ENCODE data around the gene MAGI1.

MAGI1 gene

GRCh38 chr3:65401359-65402305 is 637.1 kb downstream of the MAGI1 start:
- in situ Hi-C loops (cut with MboI; ENCODE audit: low sequenced_read_pairs), result no loop called here

- in situ Hi-C loops (cut with MboI; ENCODE audit: low sequenced_read_pairs), result no loop called here
Measured at GRCh38 chr3:65400899-65401298, 637.8 kb downstream of the MAGI1 start.

- in situ Hi-C loops (cut with MboI; ENCODE audit: low sequenced_read_pairs), result no loop called here
Measured at GRCh38 chr3:65398953-65399352, 639.8 kb downstream of the MAGI1 start.

GRCh38 chr3:65396078-65396477 is 642.6 kb downstream of the MAGI1 start:
- in situ Hi-C loops (cut with MboI; ENCODE audit: low sequenced_read_pairs), result no loop called here

- in situ Hi-C loops (cut with MboI; ENCODE audit: low sequenced_read_pairs), result no loop called here
Measured at GRCh38 chr3:65391068-65391467, 647.6 kb downstream of the MAGI1 start.

DNA sequence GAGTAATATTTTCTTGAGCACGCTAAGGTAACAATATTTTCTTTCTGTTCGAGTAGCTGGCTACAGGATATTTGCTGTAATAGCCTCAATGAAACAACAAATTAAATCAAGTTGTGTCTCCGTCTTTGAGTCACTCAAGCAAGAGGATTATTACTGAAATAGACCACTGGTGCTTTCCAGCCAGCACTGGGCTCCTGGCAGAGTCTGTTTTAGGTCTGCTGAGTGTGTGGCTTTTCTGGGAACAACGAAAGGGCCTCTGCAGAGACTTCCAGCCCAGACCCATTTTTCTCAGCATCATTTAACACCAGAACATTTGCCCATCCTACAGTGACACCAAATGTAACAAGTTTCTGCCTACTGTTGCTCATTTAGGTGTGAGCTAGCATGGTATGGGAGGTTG is 652.9 kb downstream of the MAGI1 start:
- in situ Hi-C loops (cut with MboI; ENCODE audit: low sequenced_read_pairs), result no loop called here

DNA sequence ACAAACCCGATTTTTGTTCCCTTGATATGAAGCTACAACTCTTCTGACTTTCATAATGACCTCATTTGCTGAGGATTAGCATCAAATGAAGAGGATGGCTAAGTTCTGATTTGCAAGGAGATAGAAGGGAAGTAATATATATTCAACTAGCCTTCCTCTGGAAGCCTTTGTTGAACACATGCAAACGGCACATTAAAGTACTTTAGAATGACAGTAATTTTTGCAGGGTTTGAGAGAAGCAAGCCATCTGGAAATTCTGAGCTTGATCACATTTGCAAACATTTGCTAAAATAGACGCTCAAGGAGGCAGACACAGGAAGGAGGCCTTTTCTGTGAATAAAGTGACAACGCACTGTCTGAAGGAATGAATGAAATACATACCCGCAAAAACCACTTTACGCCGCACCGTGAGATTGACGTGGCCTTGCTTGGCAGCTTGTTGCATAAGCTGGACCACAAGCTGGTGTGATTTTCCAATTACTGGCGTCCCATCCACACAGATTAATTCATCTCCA is 657.2 kb downstream of the MAGI1 start:
- in situ Hi-C loops (cut with MboI; ENCODE audit: low sequenced_read_pairs), result no loop called here

DNA sequence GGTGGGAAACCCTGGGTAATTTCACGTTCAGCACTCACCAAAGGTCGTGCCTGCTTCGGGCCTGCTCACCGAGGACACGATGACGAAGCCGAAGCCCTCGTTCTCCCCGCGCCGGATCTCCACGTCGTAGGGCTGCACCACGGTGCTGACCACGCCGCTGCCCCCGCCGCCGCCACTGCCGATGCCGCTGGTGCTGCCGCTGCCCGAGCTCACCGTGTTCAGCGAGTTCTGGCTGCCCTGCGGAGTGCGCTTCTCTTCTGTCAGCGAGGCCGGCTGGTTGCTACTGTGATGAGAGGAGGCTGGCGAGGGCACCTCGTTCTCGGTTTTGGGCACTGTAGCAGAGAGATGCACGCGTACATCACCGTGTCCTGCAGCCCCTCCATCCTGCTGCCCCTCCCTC is 659.5 kb downstream of the MAGI1 start:
- in situ Hi-C loops (cut with MboI; ENCODE audit: low sequenced_read_pairs), result no loop called here

- in situ Hi-C loops (cut with MboI; ENCODE audit: low sequenced_read_pairs), result no loop called here
Measured at GRCh38 chr3:65377637-65378036, 661.1 kb downstream of the MAGI1 start.

DNA sequence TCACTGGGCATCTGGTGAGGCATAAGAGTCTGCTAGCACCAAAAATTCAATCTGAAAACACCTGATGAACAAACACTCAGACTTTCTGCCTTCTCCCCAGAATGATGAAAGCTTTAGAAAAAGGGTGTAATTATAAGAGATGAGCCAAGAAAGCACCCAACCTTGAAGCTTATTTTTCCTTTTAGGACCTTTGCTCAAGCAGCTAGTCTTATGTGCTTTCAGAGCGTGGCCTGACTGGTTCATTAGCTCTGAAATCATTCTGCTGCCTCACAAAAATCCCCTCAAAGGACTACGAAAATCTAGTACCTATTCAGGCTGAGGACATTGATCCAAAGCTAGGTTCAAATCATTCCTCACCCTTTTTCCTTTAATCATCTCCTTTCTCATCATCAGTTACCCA is 662.3 kb downstream of the MAGI1 start:
- in situ Hi-C loops (cut with MboI; ENCODE audit: low sequenced_read_pairs), result no loop called here

GRCh38 chr3:65371053-65371452 is 667.7 kb downstream of the MAGI1 start:
- in situ Hi-C loops (cut with MboI; ENCODE audit: low sequenced_read_pairs), result no loop called here

- in situ Hi-C loops (cut with MboI; ENCODE audit: low sequenced_read_pairs), result no loop called here
Measured at GRCh38 chr3:65368866-65369265, 669.9 kb downstream of the MAGI1 start.

DNA sequence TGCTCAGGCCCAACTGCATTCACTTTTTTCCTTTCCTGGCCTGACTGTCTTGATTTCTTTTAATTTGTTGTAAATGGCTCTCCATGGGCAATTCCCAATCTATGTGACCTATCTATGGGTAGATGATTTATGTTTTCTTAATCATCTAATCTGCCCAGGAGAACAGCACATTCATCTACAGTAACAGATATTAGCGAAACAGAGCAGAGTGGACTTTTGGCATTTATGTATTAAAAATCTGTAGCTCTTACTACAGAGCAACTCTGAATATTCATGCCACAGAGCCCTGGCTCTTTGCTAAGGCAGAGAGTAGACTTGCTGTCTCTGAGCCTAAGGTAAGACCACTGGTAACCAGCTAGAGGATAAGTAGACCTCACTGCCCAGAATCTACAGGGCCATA is 676.0 kb downstream of the MAGI1 start:
- in situ Hi-C loops (cut with MboI; ENCODE audit: low sequenced_read_pairs), result no loop called here

GRCh38 chr3:65361448-65361847 is 677.3 kb downstream of the MAGI1 start:
- in situ Hi-C loops (cut with MboI; ENCODE audit: low sequenced_read_pairs), result no loop called here

DNA sequence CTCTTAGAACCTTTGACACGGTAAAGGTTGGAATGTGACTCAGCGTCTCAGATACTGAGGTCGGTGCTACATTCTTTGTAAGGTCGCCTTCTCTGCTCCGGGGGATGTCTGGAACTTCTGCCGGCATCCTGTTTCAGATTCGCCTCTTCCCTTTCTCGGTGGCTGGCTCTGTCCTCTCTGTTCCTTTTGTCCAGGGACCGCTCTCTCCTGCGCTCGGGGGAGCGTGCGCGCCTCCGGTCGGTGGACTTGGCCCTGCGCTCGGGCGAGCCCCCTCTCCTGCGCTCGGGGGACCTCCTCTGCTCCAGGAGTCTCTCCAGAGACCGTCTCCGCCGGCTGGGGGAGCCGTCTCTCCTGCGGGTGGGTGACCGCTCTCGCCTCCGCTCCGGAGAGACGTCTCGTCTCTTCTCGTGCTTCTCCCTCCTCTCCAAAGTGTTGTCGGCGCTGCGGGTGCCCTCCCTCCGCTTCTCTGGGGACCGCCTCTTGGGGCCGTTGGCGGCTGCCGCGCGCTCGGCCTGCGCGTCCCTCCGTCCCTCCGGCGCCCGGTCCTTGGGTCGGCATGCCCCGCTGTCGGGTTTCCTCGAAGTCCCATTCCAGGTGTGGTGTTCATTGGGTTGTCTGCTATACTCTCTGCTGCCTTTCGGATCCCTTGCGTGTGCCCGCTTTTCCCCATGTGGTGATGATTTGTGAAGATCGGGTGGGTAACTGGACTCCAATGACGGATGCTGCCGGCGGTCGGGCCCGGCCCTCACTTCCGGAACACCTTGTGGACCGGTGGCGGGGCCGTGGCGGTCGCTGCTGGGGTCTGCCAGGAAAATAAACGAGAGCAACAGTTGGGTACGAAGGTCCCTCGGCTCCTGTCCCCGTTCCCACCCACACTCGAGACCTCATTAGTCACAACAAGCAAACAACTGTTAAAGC is 682.1 kb downstream of the MAGI1 start:
- in situ Hi-C loops (cut with MboI; ENCODE audit: low sequenced_read_pairs), result no loop called here

GRCh38 chr3:65354880-65355279 is 683.8 kb downstream of the MAGI1 start:
- in situ Hi-C loops (cut with MboI; ENCODE audit: low sequenced_read_pairs), result no loop called here

- in situ Hi-C loops (cut with MboI; ENCODE audit: low sequenced_read_pairs), result no loop called here
Measured at GRCh38 chr3:65352951-65353350, 685.8 kb downstream of the MAGI1 start.

GRCh38 chr3:65351753-65352152 is 687.0 kb downstream of the MAGI1 start:
- in situ Hi-C loops (cut with MboI; ENCODE audit: low sequenced_read_pairs), result no loop called here

- in situ Hi-C loops (cut with MboI; ENCODE audit: low sequenced_read_pairs), result no loop called here
Measured at GRCh38 chr3:65350801-65351476, 687.8 kb downstream of the MAGI1 start.

DNA sequence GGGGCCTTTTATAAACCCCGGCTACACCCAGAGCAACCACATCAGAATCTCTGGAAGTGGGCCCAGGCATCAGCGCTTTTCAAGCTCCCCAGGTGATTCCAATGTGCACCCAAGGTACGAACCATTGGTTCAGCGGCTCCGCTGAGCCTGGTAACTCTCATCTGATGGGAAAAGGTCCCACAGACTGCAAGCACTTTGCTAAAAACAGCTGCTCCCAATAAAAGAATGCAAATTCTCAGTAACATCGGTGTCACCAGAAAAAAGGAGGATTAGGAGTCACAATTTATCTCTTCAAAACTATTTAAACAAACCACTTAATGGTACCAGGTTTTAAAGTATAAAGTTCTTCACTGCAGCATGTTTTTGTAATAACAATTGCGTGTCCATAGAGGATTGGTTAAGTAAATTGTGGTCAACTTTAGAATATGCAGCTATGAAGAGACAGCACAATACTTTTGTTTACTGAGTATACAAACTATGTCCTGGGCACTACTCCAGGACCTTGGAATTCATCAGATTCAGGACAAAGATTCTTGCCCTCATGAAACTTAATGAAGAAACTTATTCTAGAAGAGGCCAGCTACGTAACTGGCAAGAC is 690.2 kb downstream of the MAGI1 start:
- in situ Hi-C loops (cut with MboI; ENCODE audit: low sequenced_read_pairs), result no loop called here

DNA sequence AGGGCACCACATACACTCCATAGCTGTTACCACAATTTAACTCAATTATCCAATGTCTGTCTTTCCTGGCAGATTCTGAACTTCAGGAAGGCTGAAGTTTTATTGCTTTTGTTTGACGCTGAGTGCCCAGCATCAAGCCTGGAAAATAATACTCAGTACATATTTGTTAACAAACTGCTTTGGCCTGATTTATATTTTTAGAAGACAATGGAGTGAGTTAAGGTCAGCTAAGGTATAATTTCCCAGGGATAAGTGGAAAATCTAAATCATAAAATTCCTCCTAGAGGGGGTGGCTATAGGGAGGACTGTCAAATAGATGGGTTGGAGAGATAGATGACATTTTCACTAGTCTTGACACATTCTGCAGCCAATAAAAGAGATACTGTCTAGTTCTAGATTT is 691.6 kb downstream of the MAGI1 start:
- in situ Hi-C loops (cut with MboI; ENCODE audit: low sequenced_read_pairs), result no loop called here

Measured in HL-60/S4 treated with phorbol 12-myristate 13-acetate at 8.2 ng/mL for 4 days and 3 days (cell line).